ENCODE data around the gene GALNT8. TPM values are rescaled to one million over a fixed set of nuclear protein-coding genes. Genes with fewer than 3 reads are reported as not detected.

GALNT8 gene
- total RNA-seq, 4 donors from 2014 or later, result 0.84 to 2.5 (median 1.5) TPM

DNA sequence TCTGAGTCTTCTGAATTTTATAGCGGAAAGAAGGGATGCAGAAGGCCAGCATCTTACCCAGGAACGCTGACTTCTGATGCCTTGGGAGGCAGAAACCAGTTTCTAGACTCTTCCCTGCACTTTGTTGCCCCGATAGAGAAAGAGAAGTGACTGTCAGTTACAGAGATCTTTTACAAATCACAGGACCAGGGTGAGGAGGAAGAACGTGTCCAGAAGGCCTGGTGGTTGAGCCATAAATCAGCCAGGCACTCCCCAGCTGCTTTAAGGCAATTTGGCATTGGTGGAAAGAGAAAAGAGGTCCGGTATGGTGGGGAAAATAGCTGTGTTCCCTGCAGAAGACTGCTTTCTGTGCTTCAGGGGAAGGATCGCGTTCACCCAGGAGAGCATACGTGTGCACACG, 100.8 kb downstream of the GALNT8 start:
- DNase-seq (ENCODE audit: low spot score), result no peak
- TF ChIP-seq, protein P1, sequence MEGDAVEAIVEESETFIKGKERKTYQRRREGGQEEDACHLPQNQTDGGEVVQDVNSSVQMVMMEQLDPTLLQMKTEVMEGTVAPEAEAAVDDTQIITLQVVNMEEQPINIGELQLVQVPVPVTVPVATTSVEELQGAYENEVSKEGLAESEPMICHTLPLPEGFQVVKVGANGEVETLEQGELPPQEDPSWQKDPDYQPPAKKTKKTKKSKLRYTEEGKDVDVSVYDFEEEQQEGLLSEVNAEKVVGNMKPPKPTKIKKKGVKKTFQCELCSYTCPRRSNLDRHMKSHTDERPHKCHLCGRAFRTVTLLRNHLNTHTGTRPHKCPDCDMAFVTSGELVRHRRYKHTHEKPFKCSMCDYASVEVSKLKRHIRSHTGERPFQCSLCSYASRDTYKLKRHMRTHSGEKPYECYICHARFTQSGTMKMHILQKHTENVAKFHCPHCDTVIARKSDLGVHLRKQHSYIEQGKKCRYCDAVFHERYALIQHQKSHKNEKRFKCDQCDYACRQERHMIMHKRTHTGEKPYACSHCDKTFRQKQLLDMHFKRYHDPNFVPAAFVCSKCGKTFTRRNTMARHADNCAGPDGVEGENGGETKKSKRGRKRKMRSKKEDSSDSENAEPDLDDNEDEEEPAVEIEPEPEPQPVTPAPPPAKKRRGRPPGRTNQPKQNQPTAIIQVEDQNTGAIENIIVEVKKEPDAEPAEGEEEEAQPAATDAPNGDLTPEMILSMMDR (IDR thresholded peaks at IDR 0.05), result no peak
- ATAC-seq (ENCODE audit: low FRiP score), result no peak

Other genes with a start within 250 kb of the GALNT8 start
- 1 to 10 TPM; 1.1 to 3.2 (median 1.5) TPM for gene RAD51AP1, start 181.5 kb upstream of the GALNT8 start, total RNA-seq
- gene DYRK4, start 158.2 kb upstream of the GALNT8 start, total RNA-seq, result 10 to 100 TPM; 14.8 to 26.4 (median 24.2) TPM
- 1 to 10 TPM in 2 of 4 donors, under 1 TPM in 2; 0.47 to 4.8 (median 2.1) TPM for gene AKAP3, start 71.3 kb upstream of the GALNT8 start, total RNA-seq
- gene NDUFA9, start 71.3 kb upstream of the GALNT8 start, total RNA-seq, result 10 to 100 TPM; 20.5 to 39.6 (median 29.1) TPM
- gene KCNA1, start 189.5 kb downstream of the GALNT8 start, total RNA-seq, result 1 to 10 TPM in 1 of 4 donors, under 1 TPM in 2, not detected in 1; 0.36 to 2.2 (median 0.44) TPM

Data from omental fat pad (tissue), 4 donors.